Tracheal epithelial cell (primary cell): ENCODE measurements around the gene FCSK. TPM values are rescaled to one million over a fixed set of nuclear protein-coding genes. Genes with fewer than 3 reads are reported as not detected.

Experiments
- total RNA-seq: library from RNA; depleted of rRNA; stranded (reverse); fragments of >200 nt; gene quantifications from 2 replicates; pipeline ENCODE4 v1.2.1, GENCODE V29; 2014

Gene FCSK
- total RNA-seq: 12.0 and 13.6 TPM in 2 replicates

GRCh38 chr16:70454222-70455034, at the start of gene FCSK:
TSS of gene FCSK (plus strand) at chr16:70454595. CDS start at chr16:70463191, 8,596 bp downstream.

GRCh38 chr16:70438969-70439862, 15.2 kb upstream of the FCSK start, which contains the start of gene ST3GAL2:
TSS of gene ST3GAL2 (minus strand) at chr16:70439100. CDS start at chr16:70398530, 40,570 bp downstream.

DNA sequence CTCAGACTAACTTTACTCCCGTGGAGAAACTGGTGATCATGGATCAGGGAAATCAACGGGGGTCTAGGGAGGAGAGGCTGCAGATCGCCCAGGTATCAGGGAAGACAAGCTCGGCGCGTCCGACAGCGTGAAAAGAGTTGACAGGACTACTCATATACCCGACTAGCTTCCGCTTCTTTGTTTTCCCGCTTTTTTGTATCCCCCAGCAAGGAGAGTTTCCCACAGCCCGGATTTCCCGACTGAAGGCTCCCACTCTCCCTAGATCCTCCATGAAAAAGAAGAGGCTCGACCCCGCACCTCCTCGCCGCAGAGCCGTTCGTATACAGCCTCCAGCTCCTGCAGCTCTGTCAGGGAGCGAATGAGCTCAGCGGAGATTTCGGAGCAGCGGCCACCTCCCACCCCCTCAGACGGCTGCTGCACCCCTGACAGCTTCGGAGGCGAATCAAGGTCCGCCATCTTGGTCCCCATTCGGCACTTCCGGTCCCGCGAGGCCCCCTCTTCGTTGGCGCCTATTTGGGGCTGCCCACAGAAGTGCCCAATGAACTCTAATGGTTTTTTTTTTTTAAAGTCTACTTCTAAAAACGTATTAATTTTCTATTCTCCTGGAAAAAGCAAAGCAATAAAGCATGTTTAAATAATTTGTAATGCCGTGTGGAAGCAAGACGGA, 68.8 kb downstream of the FCSK start, which contains the start of gene COG4:
Gene COG4 (minus strand): TSS at position 479 of the 667 bp plus-strand sequence. CDS start 11 bp downstream, at position 468.

GRCh38 chr16:70523743-70524398, 69.5 kb downstream of the FCSK start, which contains the start of gene SF3B3:
TSS of gene SF3B3 (plus strand) at chr16:70523816. CDS start at chr16:70526657, 2,841 bp downstream.

Other genes with a start within 250 kb of the FCSK start
- gene EXOSC6, start 202.7 kb upstream of the FCSK start, total RNA-seq: 35.7 and 40.1 TPM in 2 replicates
- 221 and 270 TPM in 2 replicates for gene AARS1, start 165.1 kb upstream of the FCSK start, total RNA-seq
- 19.3 and 26.0 TPM in 2 replicates for gene DDX19B, start 155.4 kb upstream of the FCSK start, total RNA-seq
- 27.7 and 38.8 TPM in 2 replicates for gene DDX19A, start 107.7 kb upstream of the FCSK start, total RNA-seq
- 4.3 and 9.6 TPM in 2 replicates for gene ST3GAL2, start 15.5 kb upstream of the FCSK start, total RNA-seq
- gene COG4, start 69.0 kb downstream of the FCSK start, total RNA-seq: 63.1 and 76.3 TPM in 2 replicates
- 74.5 and 122 TPM in 2 replicates for gene SF3B3, start 69.2 kb downstream of the FCSK start, total RNA-seq
- 0.64 and 0.72 TPM in 2 replicates for gene IL34, start 192.0 kb downstream of the FCSK start, total RNA-seq
- gene MTSS2, start 231.5 kb downstream of the FCSK start, total RNA-seq: 18.6 and 20.5 TPM in 2 replicates